ENCODE measurements around the gene SLC39A7.

SLC39A7 gene

DNA sequence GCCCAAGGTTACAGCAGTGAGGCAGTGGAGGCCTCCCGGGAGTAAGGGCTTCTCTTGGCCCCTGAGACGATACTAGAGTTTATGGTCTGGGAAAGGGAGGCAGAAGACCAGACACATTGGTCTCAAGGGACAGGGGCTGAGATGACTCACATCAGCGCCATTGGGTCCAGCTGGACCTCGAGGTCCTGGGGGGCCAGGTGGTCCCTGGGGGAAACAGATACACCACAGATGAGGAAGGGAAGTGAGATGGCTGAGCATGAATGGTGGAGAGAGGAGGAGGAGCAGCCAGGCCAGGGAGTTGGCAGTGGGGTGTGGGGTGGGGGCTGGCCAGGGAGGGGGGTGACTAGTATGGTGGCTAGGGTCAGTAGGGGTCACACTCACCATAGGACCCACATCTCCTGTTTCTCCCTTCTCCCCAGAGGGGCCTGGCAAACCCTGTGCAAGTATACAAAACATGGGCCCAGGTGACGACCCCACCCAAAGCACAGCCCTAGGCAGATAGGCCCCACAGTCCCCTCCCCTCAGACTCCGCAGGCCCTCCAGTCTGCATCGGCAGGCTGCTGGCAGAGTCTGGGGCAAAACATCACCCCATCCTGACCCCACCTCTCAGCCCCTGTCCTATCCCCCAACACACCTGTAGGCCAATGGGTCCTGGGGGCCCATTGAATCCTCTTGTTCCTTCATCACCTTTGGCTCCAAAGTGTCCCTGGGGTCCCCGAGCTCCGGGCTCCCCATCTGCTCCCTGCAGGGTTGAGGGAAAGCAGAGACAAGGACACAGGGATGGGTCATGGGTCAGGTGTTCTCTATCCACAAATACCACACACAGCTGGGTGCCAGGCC, 30.3 kb upstream of the SLC39A7 start:
- no peak for DNase-seq

DNA sequence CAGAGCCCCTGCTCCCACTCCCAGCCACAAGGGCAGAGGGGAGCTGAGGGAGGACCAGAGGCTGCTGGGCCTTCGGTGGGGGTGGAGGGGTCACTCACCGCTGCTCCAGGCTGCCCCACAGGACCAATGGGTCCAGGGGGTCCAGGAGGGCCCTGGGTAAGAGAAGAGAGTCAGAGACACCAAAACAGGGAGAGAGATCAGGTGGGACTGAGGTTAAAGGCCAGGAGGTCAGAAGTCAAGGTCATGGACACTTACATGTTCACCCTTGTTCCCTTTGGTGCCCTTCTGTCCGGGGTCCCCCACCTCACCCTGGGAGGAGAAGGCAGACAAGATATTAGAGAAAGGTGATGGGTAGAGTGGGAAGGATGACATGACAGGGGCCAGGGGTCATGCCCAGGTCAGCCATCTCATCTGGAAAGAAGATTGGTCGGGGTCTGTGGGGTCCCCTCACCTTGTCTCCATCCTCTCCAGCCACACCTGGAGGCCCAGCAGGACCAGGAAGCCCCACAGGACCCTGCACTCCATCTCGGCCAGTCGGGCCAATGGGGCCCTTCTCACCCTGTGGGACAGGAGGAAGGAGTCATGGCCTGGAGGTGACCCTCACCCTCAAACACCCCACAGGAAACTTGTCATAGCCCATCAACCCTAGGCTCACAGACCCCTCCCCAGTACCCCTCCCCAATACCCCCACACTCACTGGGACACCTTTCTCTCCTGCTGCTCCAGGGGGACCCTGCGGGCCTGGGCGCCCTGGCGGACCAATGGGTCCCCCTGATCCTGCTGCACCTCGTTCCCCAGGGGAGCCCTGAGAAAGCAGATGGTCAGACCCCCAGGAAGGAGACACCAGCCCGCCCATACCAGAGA, 29.4 kb upstream of the SLC39A7 start:
- DNase-seq, result no peak

DNA sequence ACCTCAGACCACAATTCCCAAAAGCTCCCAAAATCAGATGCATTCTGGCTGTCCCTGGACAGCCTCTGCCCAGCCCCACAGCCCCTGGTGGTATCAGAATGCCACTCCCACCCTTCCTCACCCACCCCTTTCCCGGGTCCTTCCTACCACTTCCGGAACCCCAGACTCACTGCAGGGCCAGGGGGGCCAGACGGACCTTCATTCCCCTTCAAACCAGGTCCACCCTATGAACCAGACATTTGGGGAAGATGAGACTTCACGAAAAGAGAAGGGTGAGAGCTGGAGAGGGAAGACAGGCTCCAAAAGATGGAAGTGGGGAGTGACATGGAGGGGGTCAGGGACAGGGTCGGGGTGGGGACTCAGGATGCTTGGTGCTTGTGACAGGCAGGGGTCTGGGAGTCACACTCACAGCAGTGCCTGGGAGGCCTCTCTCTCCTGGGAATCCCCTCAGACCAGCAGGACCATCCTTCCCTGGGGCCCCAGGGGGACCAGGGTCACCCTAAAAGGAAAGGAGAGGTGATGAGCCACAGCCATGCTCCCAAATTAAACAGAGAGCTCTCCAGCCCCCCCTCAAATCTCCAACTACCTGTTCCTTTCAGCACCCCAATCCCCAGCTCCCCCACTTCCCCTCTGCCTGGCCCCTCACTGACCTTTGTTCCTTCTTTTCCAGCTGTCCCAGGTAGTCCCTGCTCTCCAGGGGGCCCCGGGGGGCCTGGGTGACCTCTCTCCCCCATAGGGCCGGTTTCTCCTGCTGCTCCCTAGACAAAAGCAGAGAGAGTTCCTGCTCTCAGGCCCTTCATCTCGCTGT, 28.6 kb upstream of the SLC39A7 start:
- no peak for DNase-seq

DNA sequence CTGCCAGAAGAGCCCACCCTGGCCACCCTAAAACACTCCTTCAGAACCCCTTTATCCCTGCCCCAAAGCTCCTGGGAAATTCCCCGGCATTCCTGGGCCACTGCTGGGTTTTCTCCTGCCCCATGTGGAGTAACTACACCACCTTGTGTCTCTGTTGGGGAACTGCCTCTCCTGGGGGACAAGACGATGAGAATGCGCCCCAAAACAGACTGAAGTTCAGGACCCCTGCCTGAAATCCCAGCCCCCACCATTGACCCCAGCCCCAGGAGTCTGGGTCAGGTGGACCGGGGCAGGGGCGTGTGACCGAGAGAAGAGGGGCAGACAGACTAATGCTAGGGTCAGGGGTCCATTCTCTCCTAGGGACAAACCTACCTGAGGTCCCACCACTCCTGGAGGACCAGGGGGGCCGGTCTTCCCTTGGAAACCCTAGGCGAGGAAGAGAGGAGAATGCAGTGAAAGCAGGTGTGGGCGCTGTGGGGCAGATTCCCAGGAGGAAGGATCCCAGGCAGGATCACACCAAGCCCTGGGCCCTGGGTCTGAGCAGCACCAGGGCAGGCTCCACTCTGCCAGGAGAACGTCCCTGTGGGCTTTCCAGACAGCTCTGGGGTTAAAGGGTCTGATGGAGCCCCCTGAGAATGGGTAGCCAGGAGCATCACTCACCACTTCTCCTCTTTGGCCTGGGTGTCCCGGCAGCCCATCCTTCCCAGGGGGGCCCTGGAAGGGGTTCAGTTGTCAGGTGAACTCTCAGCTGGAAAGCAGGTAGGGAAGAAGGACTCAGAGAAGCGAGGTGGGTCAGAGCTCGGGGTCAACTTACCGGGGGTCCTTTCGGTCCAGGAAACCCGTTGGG, 27.8 kb upstream of the SLC39A7 start:
- no peak for DNase-seq

DNA sequence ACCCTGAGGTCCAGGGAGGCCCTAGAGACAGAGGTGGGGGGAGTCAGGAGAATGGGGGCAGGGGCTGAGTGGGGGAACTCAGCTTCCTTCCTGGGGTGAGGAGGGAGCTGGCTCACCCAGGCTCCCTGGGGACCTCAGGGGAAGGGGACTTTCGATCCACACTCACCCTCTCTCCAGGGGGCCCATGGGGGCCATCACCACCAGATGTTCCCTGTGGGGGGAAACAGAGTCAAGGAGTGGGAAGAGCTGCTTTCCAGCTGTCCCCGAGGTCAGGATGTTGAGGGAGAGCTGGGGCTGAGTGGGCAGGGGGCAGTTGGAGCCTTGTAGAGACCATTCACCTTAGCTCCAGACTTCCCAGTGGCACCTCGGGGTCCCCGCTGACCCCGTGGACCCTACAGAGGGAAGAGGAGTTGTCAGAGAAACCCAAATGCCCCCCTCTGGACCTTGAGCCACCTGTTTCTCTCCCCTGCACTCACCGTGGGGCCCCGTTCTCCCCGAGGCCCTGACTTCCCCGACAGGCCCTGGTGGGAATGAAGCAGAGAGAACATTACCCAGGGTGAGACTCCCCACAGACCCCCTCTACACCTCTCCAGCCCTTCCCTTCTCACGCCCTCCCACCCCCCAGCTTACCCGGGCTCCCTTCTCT, 27.0 kb upstream of the SLC39A7 start:
- DNase-seq, result no peak

DNA sequence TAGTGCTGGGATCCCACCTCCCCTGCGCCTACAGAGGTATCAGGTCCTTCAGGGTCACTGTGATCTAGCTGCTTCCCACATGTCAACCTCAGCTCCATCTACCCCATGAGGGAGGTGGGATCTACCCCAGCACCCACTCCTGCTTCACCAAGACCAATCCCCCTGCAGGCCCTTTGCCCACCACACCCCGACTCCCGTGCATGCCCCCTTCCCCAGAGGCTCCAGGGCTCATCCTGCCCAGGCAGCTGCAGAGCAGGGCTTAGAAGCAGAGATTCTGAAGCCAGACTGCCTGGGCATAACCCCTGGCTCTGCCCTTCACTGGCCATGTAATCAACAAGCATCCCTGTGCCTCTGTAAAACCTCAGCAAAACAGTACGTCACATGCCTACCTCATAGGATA, 25.9 kb upstream of the SLC39A7 start:
- DNase-seq, result no peak

DNA sequence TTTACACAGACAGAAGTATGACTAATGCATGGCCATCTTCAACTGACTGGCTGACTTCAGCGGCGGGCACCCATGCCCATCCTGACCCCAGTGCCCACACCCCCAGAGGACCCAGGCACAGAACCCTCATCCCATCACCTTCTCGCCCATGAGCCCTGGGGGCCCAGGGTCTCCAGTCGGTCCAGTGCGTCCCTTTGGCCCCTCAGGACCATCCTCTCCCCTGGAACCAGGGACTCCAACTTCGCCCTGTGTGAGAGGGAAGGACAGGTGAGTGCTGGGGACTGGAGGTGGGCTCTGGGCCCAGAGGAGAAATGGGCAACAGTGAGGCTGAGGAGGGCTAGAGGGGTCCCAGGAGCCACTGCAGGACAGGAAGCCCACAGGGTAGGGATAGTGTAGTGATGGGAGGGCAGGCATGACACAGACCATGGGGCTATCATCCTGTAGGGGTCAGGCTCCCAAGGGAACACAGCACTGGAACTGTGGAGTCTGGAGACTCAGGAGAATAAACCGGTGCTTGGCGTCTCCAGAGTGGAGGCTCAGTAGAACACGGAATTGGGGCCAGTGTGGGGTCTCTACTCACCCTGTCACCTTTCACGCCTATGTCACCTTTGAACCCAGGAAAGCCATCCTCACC, 25.1 kb upstream of the SLC39A7 start:
- no peak for DNase-seq

DNA sequence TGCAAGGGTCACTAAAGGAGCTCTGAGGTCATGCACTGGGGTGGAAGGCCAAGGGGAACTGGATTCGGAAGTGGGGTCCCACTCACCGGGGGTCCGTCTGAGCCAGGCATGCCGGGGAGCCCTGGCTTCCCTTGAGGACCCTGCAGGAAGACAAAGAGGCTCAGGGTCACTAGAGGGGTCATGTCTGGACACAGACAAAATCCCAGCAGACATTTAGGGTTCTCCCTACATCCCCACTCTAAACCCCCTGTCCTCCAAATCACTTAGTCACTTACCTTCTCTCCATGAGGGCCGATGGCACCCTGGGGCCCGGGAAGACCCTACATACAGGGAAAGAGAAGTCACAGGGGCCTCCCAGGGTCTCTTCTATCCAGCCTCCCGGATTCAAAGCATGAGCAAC, 23.8 kb upstream of the SLC39A7 start:
- no peak for DNase-seq

DNA sequence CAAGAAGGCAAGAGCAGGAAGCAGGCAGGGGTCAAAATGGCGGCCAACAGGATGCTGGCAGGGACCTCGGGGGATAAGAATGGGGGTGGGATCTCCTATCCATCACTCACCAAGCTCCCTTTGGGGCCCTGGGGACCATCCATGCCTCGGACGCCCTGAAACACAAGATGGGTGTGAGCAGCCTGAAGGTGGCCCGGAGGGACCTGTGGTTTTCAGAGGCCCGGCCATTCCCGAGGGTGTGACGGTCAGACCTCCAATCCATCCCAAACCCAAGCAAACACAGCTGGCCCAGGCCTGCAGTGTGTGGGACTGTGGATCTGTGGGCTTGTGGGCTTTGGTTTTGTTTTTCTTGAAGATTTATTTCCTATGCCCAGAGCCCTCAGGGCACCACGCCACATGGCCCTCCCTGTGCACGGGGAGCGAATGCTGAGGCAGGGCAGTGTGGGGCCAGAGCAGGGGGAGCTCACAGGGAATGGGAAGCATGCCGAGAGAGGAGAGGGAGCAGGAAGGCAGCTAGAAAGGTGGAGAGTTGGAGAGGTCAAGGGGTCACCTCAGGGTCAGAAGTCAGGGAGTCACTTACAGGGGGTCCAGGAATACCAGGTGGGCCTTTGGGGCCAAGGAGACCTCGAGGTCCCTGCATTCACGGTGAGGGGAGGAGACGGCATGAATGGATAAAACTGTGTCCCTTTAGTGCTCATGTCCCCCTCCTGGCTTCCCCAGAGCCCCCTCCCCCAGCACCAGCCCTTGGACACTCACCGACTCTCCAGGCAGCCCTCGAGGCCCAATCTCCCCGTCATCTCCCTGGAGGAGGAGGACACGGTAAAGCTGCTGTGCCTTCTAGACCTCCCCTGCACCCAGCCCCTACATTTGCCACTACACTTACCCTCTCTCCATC, 22.9 kb upstream of the SLC39A7 start:
- no peak for DNase-seq

DNA sequence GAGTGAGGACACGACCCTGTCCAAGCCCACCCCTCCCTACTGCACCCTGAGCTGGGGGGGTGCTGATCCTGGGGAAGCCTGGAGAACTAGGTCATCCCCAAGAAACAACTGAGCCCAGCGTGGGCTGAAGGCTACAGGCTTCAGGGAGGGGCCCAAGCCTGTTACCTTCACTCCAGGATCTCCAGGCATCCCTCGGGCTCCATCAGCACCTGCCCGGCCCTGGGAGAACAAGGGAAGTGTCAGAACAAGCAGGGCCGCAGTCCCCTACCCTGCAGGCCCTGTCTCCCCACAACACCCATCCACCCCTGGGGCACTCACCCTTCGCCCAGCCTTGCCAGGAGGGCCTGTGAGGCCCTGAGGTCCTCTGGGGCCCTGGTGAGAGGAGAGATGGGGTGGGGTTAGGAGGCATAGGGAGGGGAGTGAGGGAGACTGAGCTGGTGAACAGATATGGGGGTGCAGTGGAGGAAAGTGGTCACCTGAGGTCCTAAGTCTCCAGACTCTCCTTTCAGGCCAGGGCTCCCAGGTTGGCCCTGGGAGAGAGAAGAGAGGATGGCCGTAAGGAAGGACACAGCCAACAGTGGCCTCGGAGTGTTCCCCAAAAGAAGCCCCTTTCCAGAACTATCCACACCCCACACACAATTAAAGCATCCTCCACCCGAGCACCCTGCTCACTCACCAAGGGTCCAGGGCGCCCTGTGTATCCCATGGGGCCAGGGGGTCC, 21.8 kb upstream of the SLC39A7 start:
- no peak for DNase-seq

DNA sequence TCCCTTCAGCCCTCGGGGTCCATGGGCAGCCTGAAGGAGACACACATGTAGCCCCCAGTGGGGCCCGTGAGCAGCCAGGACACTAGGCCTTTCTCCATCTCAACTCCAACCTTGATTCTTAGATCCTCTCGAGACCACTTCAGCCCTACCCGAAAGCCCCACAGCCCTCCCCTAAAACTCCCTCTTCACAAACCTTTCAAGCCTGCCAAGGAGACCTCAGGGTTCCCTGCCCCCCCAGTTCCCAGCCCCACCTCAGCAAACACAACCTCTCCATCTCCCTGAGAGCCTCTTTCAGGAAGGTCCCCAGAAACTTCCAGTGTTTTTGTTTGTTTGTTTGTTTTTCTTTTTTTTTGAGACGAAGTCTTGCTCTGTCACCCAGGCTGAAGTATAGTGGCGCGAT, 19.5 kb upstream of the SLC39A7 start:
- no peak for DNase-seq

DNA sequence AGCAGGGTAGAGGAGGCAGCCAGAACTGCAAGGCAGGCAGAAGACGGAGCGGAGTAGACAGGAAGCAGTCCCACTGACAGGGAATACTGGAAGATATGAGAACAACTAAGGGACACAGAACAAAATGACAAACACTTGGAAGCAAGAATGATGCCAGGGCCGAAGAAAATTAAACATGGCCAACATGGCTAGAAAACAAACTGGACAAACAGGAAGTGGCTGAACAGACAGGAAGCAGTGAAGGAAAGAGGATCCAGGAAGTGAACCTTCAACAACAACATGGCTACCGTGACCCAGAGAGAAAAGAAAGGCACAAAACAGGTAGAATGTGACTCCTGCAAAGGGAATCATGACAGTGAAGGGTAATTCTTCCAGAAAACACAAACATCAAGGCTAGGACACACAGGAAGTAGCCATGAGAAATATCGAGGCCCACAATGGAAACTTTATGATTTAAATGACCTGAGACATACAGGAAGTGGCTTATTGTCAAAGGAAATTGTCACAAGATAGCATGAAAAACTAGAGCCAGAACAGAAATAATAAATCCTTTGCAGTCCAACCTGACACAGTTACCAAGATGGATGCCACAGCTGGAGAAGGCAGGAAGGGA, 17.5 kb upstream of the SLC39A7 start:
- DNase-seq, result no peak

DNA sequence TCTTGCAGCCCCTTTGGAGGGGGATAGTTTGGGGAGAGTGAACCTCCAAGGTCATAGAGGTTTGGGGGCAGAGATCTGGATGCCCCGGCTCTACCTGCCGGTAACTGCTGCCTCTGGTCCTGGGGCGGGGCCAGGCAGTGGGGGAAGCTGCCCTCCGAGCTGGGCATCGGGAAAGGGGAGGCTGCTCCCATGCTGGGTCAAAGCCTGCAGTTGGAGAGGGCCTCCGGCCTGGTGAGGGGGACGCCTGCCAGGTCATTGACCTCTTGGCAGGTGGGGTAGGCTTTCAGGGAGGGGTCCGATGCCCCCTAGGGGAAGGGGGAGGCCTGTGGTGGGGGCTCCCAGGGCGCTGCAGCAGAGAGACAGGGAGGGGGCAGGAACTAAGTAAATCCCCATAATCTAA, 15.5 kb upstream of the SLC39A7 start:
- no peak for DNase-seq

DNA sequence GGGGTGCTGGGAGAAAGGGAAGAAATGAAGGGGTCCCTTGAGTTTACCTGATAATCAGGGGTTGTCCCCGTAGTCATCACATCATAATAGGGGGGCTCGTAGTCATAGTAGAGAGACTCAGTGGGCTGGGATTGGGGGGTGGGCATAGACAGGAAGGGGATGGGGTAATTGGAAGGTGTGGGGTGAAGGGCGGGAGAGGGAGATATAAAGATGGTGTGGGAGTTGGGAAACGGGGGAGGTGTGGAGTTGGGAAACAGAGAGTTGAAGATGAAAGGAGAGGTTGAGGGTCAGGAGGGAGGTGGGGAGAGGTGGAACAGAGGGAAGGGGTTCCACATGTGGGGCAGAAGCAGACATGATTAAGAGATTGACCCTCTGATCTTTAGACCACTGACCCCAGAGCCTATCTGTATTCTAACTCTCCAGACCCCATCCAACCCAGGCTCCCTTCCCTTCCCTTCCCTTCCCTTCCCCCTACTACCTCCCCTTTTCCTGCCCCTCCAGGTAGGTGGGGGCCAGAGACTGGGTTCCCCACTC, 14.9 kb upstream of the SLC39A7 start:
- no peak for DNase-seq

DNA sequence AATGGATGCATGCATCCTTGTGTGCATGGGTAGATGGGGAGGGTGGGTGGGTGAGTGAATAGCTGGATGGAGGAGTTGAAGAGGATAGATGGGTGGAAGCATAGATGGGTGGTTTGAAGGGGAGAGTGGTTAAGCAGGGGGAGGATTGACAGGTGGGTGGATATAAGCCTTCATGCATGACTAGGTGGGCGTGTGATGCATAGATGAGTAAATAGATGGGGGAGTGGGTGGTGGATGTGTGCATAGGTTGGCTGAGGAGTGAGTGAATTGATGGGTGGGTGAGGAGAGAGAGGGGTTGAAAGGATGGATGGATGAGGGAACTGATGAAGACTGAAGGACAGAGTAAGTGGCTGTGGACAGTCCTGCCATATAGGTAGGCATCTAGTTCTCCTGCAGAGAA, 12.9 kb upstream of the SLC39A7 start:
- DNase-seq, result no peak

DNA sequence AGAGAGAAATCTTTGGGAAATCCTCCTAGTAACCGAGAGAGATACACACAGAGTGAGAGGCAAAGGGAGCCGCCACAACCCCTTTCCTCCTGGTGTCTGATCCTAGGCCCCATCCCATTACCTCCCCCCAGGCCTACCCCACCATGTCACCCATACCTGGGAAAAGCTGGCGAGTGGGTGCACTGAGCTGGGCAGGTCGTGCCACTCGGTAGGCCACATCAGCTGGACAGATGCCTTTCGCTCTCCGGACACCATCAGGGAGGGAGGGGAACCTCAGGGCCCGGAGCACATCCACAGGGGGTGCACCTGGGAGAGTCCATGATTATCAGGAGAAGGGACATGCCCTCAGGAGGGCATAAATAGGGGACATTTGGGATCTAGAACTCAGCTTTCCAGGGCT, 11.5 kb upstream of the SLC39A7 start:
- DNase-seq, result no peak

DNA sequence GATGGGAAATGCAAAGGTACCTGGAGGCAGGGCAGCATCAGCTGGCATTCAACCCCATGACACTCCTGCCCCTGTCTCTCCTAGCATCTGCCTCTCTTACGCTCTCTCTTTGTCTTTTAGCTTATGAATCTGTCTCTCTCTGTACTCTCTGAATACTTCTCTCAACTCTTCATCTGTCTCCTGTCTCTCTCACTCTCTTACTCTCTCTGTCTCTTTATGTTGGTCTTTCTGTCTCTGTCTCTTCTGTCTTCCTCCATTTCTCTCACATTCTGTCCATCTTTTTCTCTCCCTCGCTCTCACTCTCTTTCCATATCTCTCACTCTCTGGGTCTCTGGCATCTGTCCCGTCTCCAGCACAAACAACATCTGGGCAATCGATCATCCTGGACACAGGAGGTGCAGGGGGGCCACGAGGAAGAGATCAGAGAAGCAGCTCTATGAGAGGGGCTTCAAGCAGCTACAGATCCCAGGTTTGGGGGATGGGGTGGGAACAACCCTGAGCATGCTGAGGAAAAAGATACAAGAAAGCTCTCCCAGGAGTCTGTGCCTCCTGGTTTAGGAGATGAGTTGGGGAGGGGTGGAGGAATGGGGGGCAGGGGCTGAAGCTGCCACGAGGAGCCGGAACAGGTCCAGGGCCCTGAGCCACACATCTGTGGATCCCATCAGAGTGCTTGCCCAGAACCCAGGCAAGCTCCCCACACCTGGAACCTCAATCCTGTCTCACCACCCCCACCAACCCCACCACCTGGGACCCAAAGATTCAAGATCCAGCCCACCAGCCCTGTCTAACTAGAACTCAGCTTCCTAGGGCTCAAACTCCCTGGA, 10.8 kb upstream of the SLC39A7 start:
- DNase-seq, result no peak
